Skeletal muscle satellite cell (primary cell): ENCODE data around the gene CACNA1S.
A peak's percentile ranks its signal among the peaks of the same experiment; 100 is the strongest.

Source experiments
- H3K27me3 ChIP-seq: 2 replicates; pipeline ENCODE4 v1.7.0; 2013; ENCODE audit warnings: low read length; ENCODE audit not compliant: control insufficient read depth, insufficient read depth
- H3K36me3 ChIP-seq: 2 replicates; pipeline ENCODE4 v1.7.0; 2013; ENCODE audit warnings: mild to moderate bottlenecking, control low read depth, low read length; ENCODE audit not compliant: insufficient read depth
- H3K4me1 ChIP-seq: 2 replicates; pipeline ENCODE4 v1.7.0; 2013; ENCODE audit warnings: low read length; ENCODE audit not compliant: control insufficient read depth, insufficient read depth
- H3K4me2 ChIP-seq: 2 replicates; pipeline ENCODE4 v1.7.0; 2013; ENCODE audit warnings: mild to moderate bottlenecking, low read length
- H3K4me3 ChIP-seq: 2 replicates; pipeline ENCODE4 v1.7.0; 2013; ENCODE audit warnings: low read length
- H3K9ac ChIP-seq: 2 replicates; pipeline ENCODE4 v1.7.0; 2013; ENCODE audit warnings: mild to moderate bottlenecking, low read depth, low read length, moderate library complexity
- H3K9me3 ChIP-seq: replicated peaks from 2 replicates; pipeline ENCODE4 v1.7.0; 2013; ENCODE audit warnings: mild to moderate bottlenecking, control low read depth, low read length

Gene CACNA1S

DNA sequence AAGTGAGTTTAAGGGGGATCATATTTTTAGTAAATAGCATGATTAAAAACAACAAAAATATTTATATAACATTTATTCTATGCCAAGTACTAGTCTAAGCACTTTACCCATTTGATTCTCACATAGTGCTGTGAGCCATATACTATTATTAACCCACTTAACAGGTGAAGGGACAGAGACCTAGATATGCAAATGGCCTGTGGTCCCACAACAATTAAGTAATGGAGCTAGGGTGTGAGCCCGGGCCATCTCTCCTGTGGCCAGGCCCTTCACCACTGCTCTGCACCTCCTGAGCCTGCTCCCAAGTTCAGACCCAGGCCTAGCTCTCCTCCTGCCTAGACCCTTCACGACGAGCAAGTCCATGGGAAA lies 14.2 kb upstream of the CACNA1S start:
- Histone ChIP-seq H3K4me2 (peak overlapping the region; percentile 13), H3K36me3 (no peaks in the 10 kb centered on the region), H3K9ac (no peak overlapping the region), H3K4me3 (no peak overlapping the region), H3K27me3 (peaks cover 50% of the 10 kb centered on the region), H3K4me1 (peaks cover 23% of the 10 kb centered on the region), H3K9me3 (no peaks in the 10 kb centered on the region)

GRCh38 chr1:201125800-201126199 lies 13.6 kb upstream of the CACNA1S start:
- Histone ChIP-seq H3K36me3 (no peaks in the 10 kb centered on the region), H3K4me1 (peaks cover 23% of the 10 kb centered on the region), H3K9ac (no peak overlapping the region), H3K4me3 (no peak overlapping the region), H3K4me2 (no peak overlapping the region), H3K9me3 (no peaks in the 10 kb centered on the region), H3K27me3 (peaks cover 54% of the 10 kb centered on the region)

DNA sequence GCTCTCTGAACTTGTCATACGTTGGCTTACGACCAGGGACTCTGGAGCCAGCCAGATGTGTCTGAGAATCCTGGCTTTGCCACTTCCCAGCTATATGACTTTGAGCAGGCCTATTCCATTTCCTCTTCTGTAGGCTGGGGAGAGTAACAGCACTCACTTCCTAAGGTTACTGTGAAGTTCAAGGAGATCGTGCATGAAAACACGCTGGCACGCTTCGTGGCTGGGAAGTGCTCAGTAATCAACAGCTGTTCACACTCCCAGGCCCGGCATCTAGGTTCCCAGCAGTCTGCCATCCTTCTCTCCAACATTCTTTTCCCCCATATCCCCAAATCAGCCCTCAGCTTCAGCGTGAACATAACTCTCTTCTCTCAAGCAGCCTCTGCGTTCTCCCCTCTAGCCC lies 12.8 kb upstream of the CACNA1S start:
- peaks cover 61% of the 10 kb centered on the region for H3K27me3 ChIP-seq
- no peaks in the 10 kb centered on the region for H3K9me3 ChIP-seq
- H3K4me3 ChIP-seq = no peak overlapping the region
- no peak overlapping the region for H3K4me2 ChIP-seq
- H3K36me3 ChIP-seq = no peaks in the 10 kb centered on the region
- no peak overlapping the region for H3K9ac ChIP-seq
- peaks cover 23% of the 10 kb centered on the region for H3K4me1 ChIP-seq

- no peak overlapping the region for H3K9ac ChIP-seq
- H3K4me3 ChIP-seq = no peak overlapping the region
- H3K4me1 ChIP-seq = peaks cover 23% of the 10 kb centered on the region
- peaks cover 72% of the 10 kb centered on the region for H3K27me3 ChIP-seq
- H3K36me3 ChIP-seq = no peaks in the 10 kb centered on the region
- no peaks in the 10 kb centered on the region for H3K9me3 ChIP-seq
- H3K4me2 ChIP-seq = no peak overlapping the region
Measured at GRCh38 chr1:201123866-201124265, 11.6 kb upstream of the CACNA1S start.

GRCh38 chr1:201122321-201122957 lies 10.2 kb upstream of the CACNA1S start:
- Histone ChIP-seq H3K36me3 (no peaks in the 10 kb centered on the region), H3K4me3 (no peak overlapping the region), H3K9me3 (no peaks in the 10 kb centered on the region), H3K4me1 (peaks cover 12% of the 10 kb centered on the region), H3K27me3 (peaks cover 81% of the 10 kb centered on the region), H3K9ac (no peak overlapping the region), H3K4me2 (no peak overlapping the region)

DNA sequence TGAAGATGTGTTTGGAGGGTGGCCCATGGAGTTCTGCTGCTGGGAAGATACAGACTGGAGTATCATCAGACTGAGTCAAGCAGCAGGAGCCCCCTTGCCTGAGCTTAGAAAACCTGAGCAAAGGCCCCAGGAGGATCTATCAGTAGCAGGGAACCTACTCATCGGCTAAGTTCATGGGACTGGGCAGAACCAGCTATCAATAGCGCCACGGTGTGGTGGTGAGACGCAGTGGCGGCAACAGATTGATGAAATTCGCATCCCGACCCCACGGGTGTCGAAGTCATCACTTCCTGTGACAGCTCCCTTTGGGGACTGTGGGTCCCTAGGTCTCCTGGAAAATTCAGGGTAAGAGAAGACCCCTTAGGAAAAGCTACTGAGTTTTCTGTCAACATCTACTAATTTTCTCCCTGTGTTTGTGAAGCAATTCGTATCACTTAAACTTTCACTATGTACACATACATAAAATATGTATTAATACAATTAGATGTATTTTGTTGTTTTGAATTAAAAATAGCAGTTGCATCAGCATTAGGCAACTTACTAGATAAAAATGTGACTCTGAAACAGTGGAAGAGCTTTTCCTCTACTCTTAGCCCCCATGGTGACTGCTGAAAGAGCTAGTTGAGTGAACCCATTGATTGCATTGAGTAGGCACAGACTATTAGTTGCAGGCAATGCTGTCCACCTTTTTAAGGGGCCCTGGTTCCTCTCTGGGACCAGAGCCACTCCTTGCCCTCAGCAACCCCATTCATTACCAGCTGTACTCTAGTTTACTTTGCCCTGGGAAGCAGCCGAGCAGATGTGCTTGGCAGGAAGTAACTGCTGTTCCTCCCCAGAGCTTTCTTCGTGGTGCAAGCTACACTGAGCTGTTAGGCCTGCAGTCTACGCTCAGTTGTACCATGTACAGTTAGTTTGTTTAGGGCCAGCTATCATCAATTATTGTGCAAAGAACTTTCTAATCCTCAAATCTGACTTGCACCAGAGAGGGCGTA lies 7.3 kb upstream of the CACNA1S start:
- peaks cover 83% of the 10 kb centered on the region for H3K27me3 ChIP-seq
- no peak overlapping the region for H3K9ac ChIP-seq
- H3K4me1 ChIP-seq = no peaks in the 10 kb centered on the region
- H3K36me3 ChIP-seq = no peaks in the 10 kb centered on the region
- H3K4me3 ChIP-seq = no peak overlapping the region
- H3K4me2 ChIP-seq = no peak overlapping the region
- H3K9me3 ChIP-seq = no peaks in the 10 kb centered on the region

- Histone ChIP-seq H3K4me3 (no peak overlapping the region), H3K9me3 (no peaks in the 10 kb centered on the region), H3K9ac (no peak overlapping the region), H3K4me2 (no peak overlapping the region), H3K36me3 (no peaks in the 10 kb centered on the region), H3K4me1 (peaks cover 3% of the 10 kb centered on the region), H3K27me3 (peaks cover 72% of the 10 kb centered on the region)
Measured at GRCh38 chr1:201116091-201116490, 3.9 kb upstream of the CACNA1S start.

DNA sequence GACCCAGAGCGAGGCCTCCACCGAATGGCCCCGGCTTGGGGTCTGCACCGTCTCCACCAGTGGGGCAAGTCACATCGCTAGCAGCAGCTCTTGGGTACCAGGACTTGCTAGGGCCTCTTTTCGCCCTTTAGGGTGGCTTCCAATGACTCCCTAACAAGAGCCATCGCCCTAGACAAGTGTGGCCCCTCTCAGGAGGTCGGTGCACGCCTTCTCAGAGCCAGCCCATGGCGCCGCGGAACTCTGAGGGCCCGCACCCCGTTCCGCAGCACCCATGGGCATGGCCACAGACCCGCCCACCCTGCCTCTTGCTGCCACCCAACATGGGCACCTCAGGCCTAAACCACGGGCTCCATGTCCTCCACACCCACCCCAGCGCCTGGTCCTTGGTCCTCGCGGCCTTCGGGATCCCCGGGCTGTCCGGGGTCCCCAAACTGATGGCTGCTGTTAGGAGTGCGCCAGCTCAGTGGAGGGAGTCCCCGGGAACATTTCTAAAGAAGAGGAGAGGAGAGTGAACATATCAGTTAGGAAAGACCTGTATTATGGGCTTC lies 3.2 kb upstream of the CACNA1S start:
- Histone ChIP-seq H3K9me3 (no peaks in the 10 kb centered on the region), H3K36me3 (no peaks in the 10 kb centered on the region), H3K4me2 (no peak overlapping the region), H3K27me3 (peaks cover 70% of the 10 kb centered on the region), H3K4me3 (no peak overlapping the region), H3K9ac (no peak overlapping the region), H3K4me1 (peaks cover 3% of the 10 kb centered on the region)

DNA sequence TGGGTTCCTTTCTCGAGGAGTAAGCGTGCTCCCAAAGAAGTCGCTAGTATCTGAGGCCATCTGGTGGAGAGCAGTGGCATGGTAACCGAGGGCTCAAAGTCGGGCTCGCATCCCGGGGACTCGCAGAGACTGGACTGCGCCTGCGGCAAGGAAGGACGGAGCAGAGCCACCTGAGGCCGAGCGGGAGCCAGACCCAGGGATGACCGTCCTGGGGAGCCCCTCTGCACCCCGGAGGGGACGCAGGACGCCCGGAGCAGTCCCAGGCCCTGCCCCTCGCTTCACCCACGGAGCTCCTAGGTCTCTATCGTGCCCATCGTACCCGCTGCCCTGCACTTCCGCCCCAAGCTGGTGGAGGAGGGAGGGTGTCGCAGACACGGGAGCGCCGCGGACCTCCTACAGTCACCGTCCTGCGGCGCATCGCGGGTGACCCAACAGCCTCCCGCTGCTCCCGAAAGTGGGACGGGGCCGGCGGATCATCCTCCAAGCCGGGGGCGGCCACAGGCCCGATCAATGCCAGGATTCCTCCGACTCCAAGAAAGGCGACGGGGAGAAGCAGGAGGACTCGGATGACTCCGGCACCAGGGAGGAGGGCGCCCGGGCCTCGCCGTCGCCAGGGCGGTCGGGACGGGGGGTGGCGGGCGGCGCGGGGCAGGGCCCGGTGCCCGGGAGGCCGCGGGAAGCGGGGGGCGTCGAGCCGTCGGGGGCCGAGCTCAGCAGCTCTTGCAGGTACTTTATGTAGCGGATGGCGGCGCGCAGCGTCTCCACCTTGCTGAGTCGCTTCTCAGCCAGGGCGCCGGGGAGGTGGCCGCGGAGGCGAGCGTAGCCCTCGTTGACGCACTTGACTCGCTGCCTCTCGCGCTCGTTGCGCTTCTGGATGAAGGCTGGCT lies 2.3 kb upstream of the CACNA1S start:
- Histone ChIP-seq H3K9me3 (no peaks in the 10 kb centered on the region), H3K27me3 (peaks cover 71% of the 10 kb centered on the region)

DNA sequence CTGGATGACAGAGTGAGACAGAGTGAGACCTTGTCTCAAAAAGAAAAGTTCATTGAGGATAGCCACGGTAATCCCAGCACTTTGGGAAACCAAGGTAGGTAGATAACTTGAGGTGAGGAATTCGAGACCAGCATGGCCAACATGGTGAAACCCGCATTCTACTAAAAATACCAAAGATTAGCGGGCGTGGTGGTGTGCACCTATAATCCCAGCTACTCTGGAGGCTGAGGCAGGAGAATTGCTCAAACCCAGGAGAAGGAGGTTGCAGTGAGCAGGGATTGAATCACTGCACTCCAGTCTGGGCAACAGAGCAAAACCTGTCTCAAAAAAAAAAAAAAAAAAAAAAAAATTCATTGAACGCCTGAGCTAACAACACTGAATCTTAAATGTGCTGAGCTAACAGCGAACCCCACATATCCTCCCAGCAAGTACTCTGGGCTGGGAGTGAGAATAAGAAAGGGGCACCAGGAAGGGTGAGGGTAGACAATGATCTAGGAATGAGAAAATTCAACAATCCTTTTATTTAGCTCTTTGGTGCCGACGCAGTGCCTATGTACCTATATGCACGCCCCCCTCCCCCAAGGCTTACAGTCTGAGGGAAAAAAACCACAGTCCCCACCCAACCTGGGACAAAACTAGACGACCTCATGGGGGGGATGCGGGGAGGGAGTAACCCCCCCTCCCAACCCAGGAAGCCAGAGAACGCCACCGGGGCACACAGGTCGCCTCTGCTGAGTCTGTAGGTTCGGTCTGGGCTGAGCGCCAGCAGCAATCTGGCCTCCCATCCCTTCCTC lies 1.4 kb upstream of the CACNA1S start:
- H3K36me3 ChIP-seq = no peaks in the 10 kb centered on the region
- peaks cover 68% of the 10 kb centered on the region for H3K27me3 ChIP-seq
- no peak overlapping the region for H3K4me3 ChIP-seq

More for the DNA sequence above, 2.3 kb upstream of the CACNA1S start:
- H3K4me2 ChIP-seq = peak overlapping the region; percentile 91
- H3K4me3 ChIP-seq = peak overlapping the region; percentile 77
- no peaks in the 10 kb centered on the region for H3K36me3 ChIP-seq
- H3K4me1 ChIP-seq = peaks cover 3% of the 10 kb centered on the region
- H3K9ac ChIP-seq = peak overlapping the region; percentile 46

More for the DNA sequence above, 1.4 kb upstream of the CACNA1S start:
- Histone ChIP-seq H3K4me1 (peaks cover 3% of the 10 kb centered on the region), H3K9me3 (no peaks in the 10 kb centered on the region), H3K9ac (peak overlapping the region; percentile 46), H3K4me2 (peak overlapping the region; percentile 91)
